ENCODE measurements around the gene OR6V1.

The OR6V1 gene

DNA sequence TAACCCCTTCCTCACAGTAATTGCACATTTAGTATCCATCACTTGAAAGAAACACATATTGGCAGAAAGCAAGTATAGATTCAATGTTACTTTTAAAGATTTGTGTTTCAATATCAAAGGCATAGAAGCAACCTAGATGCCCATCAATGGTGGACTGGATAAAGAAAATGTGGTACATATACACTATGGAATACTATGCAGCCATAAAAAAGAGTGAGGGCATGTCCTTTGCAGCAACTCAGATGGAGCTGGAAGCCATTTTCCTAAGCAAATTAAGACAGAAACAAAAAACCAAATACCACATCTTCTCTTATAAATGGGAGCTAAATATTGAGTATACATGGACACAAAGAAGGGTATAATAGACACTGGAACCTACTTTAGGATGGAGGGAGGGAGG lies 3.6 kb downstream of the OR6V1 start:
- Histone ChIP-seq H3K27ac (ENCODE audit: poor library complexity, severe bottlenecking) (no peak overlapping the region), H3K9me3 (ENCODE audit: severe bottlenecking) (no peaks in the 10 kb centered on the region), H3K4me1 (ENCODE audit: insufficient read depth, poor library complexity, severe bottlenecking) (no peaks in the 10 kb centered on the region), H3K4me3 (ENCODE audit: severe bottlenecking) (no peak overlapping the region), H3K36me3 (ENCODE audit: low read depth) (no peaks in the 10 kb centered on the region), H3K27me3 (ENCODE audit: insufficient read depth, poor library complexity, severe bottlenecking) (no peaks in the 10 kb centered on the region)
- ATAC-seq (ENCODE audit: low read depth): no peak
- TF ChIP-seq, protein P1, sequence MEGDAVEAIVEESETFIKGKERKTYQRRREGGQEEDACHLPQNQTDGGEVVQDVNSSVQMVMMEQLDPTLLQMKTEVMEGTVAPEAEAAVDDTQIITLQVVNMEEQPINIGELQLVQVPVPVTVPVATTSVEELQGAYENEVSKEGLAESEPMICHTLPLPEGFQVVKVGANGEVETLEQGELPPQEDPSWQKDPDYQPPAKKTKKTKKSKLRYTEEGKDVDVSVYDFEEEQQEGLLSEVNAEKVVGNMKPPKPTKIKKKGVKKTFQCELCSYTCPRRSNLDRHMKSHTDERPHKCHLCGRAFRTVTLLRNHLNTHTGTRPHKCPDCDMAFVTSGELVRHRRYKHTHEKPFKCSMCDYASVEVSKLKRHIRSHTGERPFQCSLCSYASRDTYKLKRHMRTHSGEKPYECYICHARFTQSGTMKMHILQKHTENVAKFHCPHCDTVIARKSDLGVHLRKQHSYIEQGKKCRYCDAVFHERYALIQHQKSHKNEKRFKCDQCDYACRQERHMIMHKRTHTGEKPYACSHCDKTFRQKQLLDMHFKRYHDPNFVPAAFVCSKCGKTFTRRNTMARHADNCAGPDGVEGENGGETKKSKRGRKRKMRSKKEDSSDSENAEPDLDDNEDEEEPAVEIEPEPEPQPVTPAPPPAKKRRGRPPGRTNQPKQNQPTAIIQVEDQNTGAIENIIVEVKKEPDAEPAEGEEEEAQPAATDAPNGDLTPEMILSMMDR (IDR thresholded peaks at IDR 0.05; ENCODE audit: poor library complexity, severe bottlenecking): no peak
- no peak for DNase-seq (ENCODE audit: low spot score)

DNA sequence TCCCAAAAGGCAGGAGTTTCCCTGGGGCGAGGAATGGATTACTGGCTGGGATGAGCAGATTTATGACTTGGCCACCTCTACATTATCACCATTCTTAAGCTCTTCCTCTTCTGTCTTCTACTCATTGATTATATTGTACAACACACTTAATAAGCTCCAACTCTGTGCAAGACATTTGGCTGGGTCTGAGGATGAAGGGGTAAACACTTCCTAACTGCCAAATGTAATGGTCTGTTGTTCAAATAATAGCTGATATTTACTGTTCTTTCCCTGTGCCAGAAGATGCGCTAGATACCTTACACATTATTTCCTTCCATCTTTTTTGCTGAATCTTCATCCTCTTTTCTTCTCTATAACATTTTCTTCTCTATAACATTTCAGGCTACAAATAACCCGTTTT lies 11.6 kb downstream of the OR6V1 start:
- Histone ChIP-seq H3K4me3 (ENCODE audit: severe bottlenecking) (no peak overlapping the region), H3K4me1 (ENCODE audit: insufficient read depth, poor library complexity, severe bottlenecking) (no peaks in the 10 kb centered on the region), H3K27ac (ENCODE audit: poor library complexity, severe bottlenecking) (no peak overlapping the region), H3K36me3 (ENCODE audit: low read depth) (no peaks in the 10 kb centered on the region), H3K27me3 (ENCODE audit: insufficient read depth, poor library complexity, severe bottlenecking) (no peaks in the 10 kb centered on the region), H3K9me3 (ENCODE audit: severe bottlenecking) (no peaks in the 10 kb centered on the region)
- ATAC-seq (ENCODE audit: low read depth): no peak
- DNase-seq (ENCODE audit: low spot score): no peak
- TF ChIP-seq, protein P1 (IDR thresholded peaks at IDR 0.05; ENCODE audit: poor library complexity, severe bottlenecking): no peak

DNA sequence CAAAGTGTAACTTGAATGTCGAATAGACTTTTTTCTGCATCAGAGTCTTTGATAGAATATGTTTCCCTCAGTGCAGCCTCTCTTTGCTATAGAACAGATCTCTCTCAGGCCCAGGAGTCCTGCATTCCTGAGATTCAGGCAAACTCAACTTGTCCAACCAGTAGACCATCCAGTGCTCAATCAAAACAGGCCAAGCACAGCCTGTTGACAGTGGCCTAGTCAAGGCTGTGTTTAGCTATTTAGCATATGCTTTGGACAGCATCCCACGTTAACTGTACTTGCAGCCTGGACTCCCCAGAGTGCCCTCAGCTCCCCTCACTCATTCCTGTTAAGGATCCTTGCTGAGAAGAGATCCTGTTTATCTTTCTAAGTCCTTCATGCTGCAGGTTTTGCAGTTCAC lies 16.3 kb downstream of the OR6V1 start:
- Histone ChIP-seq H3K4me3 (ENCODE audit: severe bottlenecking) (no peak overlapping the region), H3K27ac (ENCODE audit: poor library complexity, severe bottlenecking) (no peak overlapping the region), H3K9me3 (ENCODE audit: severe bottlenecking) (no peaks in the 10 kb centered on the region), H3K27me3 (ENCODE audit: insufficient read depth, poor library complexity, severe bottlenecking) (no peaks in the 10 kb centered on the region), H3K36me3 (ENCODE audit: low read depth) (no peaks in the 10 kb centered on the region), H3K4me1 (ENCODE audit: insufficient read depth, poor library complexity, severe bottlenecking) (no peaks in the 10 kb centered on the region)
- no peak for ATAC-seq (ENCODE audit: low read depth)
- DNase-seq (ENCODE audit: low spot score): no peak
- TF ChIP-seq, protein P1 (IDR thresholded peaks at IDR 0.05; ENCODE audit: poor library complexity, severe bottlenecking): no peak

DNA sequence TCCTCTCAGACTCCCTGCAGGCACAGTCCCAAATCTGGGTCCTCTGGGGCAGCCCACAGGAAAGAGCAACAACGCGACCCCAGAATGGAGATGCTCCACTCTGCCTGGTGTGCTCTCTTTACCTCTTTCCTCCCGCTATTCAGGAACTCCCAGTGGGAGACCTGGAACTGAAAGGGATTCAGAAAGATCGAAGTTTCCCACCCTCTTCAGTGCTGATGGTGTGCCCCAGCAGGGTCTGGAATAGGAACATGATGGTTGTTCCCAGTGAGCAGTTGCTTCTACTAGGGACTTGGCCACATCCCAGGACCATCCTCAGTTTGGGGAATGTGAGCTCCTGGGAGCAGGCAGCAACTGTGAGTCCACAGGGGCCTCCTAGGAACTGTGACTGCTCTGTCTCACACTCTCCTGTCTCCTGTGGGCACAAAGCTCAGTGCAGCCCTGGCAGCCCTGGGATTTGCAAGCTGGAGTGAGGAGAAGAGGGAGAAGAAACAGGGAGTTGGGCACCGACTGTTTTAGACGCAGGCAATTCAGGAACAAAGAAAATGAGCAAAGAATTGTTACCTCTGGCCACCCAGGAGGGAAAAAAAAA lies 17.9 kb downstream of the OR6V1 start:
- ATAC-seq (ENCODE audit: low read depth): no peak
- TF ChIP-seq, protein P1 (IDR thresholded peaks at IDR 0.05; ENCODE audit: poor library complexity, severe bottlenecking): no peak

DNA sequence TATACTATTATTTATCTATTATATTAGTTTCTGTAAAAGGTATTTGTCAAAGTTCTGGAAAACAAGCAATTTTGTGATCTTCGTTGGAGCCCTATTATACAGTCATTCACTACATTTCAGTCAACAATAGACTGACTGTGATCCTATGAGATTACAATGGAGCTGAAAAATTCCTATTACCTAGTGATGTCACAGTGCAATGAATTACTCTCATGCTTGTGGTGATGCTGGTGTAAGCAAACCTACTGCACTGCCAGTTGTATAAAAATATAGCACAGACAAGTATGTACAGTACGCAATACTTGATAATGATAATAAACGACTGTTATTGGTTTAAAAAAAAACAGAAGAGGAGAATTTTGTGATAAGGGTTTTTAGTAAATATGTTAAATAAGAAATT lies 21.4 kb downstream of the OR6V1 start:
- no peak overlapping the region for H3K27ac ChIP-seq (ENCODE audit: poor library complexity, severe bottlenecking)
- H3K27me3 ChIP-seq (ENCODE audit: insufficient read depth, poor library complexity, severe bottlenecking): no peaks in the 10 kb centered on the region
- no peaks in the 10 kb centered on the region for H3K36me3 ChIP-seq (ENCODE audit: low read depth)
- DNase-seq (ENCODE audit: low spot score) (no peak), ATAC-seq (ENCODE audit: low read depth) (no peak)
- TF ChIP-seq, protein P1 (IDR thresholded peaks at IDR 0.05; ENCODE audit: poor library complexity, severe bottlenecking): no peak
- no peak overlapping the region for H3K4me3 ChIP-seq (ENCODE audit: severe bottlenecking)
- no peaks in the 10 kb centered on the region for H3K9me3 ChIP-seq (ENCODE audit: severe bottlenecking)
- H3K4me1 ChIP-seq (ENCODE audit: insufficient read depth, poor library complexity, severe bottlenecking): no peaks in the 10 kb centered on the region

More for the DNA sequence above, 17.9 kb downstream of the OR6V1 start:
- no peak overlapping the region for H3K4me3 ChIP-seq (ENCODE audit: severe bottlenecking)
- no peaks in the 10 kb centered on the region for H3K4me1 ChIP-seq (ENCODE audit: insufficient read depth, poor library complexity, severe bottlenecking)
- no peak overlapping the region for H3K27ac ChIP-seq (ENCODE audit: poor library complexity, severe bottlenecking)
- DNase-seq (ENCODE audit: low spot score): no peak
- no peaks in the 10 kb centered on the region for H3K27me3 ChIP-seq (ENCODE audit: insufficient read depth, poor library complexity, severe bottlenecking)
- no peaks in the 10 kb centered on the region for H3K36me3 ChIP-seq (ENCODE audit: low read depth)
- H3K9me3 ChIP-seq (ENCODE audit: severe bottlenecking): no peaks in the 10 kb centered on the region

Measured in RWPE2 (cell line).